Naive thymus-derived CD4-positive, alpha-beta T cell (primary cell): ENCODE data around the gene PKIG. TPM values are rescaled to one million over a fixed set of nuclear protein-coding genes. Genes with fewer than 3 reads are reported as not detected.
A peak's percentile ranks its signal among the peaks of the same experiment; 100 is the strongest.

Experiments used
- ATAC-seq: fragments of 150-1000 bp; cut with Tn5 transposase; 2 replicates; pipeline ENCODE4 v1.10.0; 2021; ENCODE audit warnings: mild to moderate bottlenecking, moderate library complexity
- CTCF ChIA-PET: fragments of 350-600 bp; sonication (Branson Sonifier 250); formaldehyde crosslinking; loops from one replicate; lab custom pipeline; 2021; ENCODE audit warnings: antibody characterized with exemption; lab: Charles Lee
- POLR2A ChIA-PET: fragments of 350-600 bp; sonication (Branson Sonifier 250); formaldehyde crosslinking; loops from one replicate; lab custom pipeline; 2021; ENCODE audit warnings: antibody characterized with exemption, inconsistent platforms; lab: Charles Lee
- DNase-seq, 9 donors: peaks; one replicate each; pipeline versions ENCODE4 v3.0.0 to v3.0.0-alpha.2; 2020 to 2022; ENCODE audit warnings: mixed read lengths in 1 of 9
- H3K27ac ChIP-seq: one replicate; pipeline ENCODE4 v1.7.0; 2013; ENCODE audit warnings: mild to moderate bottlenecking, low read depth, low read length, moderate library complexity
- H3K27me3 ChIP-seq, 2 donors: one replicate each; pipeline ENCODE4 v1.7.0; 2013; ENCODE audit warnings: low read length in 2 of 2, mild to moderate bottlenecking in 2 of 2, moderate library complexity in 2 of 2; ENCODE audit not compliant: control insufficient read depth in 2 of 2, insufficient read depth in 2 of 2
- H3K36me3 ChIP-seq, 3 experiments: 1 replicate in 2 of 3; 2 replicates in 1 of 3; pipeline ENCODE4 v1.7.0; 2013; ENCODE audit warnings: low read length in 3 of 3, mild to moderate bottlenecking in 3 of 3, moderate library complexity in 1 of 3; ENCODE audit not compliant: insufficient read depth in 3 of 3, control insufficient read depth in 2 of 3
- H3K4me1 ChIP-seq, 2 donors: one replicate each; pipeline ENCODE4 v1.7.0; 2013; ENCODE audit warnings: low read length in 2 of 2, mild to moderate bottlenecking in 2 of 2, moderate library complexity in 1 of 2; ENCODE audit not compliant: control insufficient read depth in 2 of 2, insufficient read depth in 2 of 2
- H3K4me3 ChIP-seq: 2 replicates; pipeline ENCODE4 v1.7.0; 2013; ENCODE audit warnings: mild to moderate bottlenecking, low read length
- H3K9me3 ChIP-seq, 3 experiments: 1 replicate in 2 of 3; 2 replicates in 1 of 3; pipeline ENCODE4 v1.7.0; 2013; ENCODE audit warnings: low read length in 3 of 3; ENCODE audit not compliant: control insufficient read depth in 2 of 3
- H3K27ac Mint-ChIP-seq, 9 donors: one replicate each; pipeline ENCODE4 v1.8.0; 2020 to 2022; ENCODE audit warnings: mixed read lengths in 9 of 9, mild to moderate bottlenecking in 8 of 9, moderate library complexity in 5 of 9, inconsistent platforms in 2 of 9
- H3K27me3 Mint-ChIP-seq, 5 donors: one replicate each; pipeline ENCODE4 v1.8.0; 2021 to 2022; ENCODE audit warnings: mixed read lengths in 5 of 5, mild to moderate bottlenecking in 1 of 5
- H3K36me3 Mint-ChIP-seq, 5 donors: one replicate each; pipeline ENCODE4 v1.8.0; 2020 to 2022; ENCODE audit warnings: mixed read lengths in 5 of 5, mild to moderate bottlenecking in 3 of 5, inconsistent platforms in 1 of 5
- H3K4me1 Mint-ChIP-seq, 7 donors: one replicate each; pipeline ENCODE4 v1.8.0; 2020 to 2022; ENCODE audit warnings: mixed read lengths in 7 of 7, mild to moderate bottlenecking in 3 of 7, inconsistent platforms in 1 of 7
- H3K4me3 Mint-ChIP-seq, 10 donors: one replicate each; pipeline ENCODE4 v1.8.0; 2020 to 2022; ENCODE audit warnings: mild to moderate bottlenecking in 10 of 10, mixed read lengths in 10 of 10, moderate library complexity in 6 of 10, inconsistent platforms in 2 of 10
- H3K9me3 Mint-ChIP-seq, 11 donors: one replicate each; pipeline ENCODE4 v1.8.0; 2020 to 2022; ENCODE audit warnings: mixed read lengths in 11 of 11, mild to moderate bottlenecking in 4 of 11, inconsistent platforms in 1 of 11, moderate library complexity in 1 of 11
- intact Hi-C, 2 donors: fragments of 100-400 bp; cut with micrococcal nuclease; formaldehyde crosslinking; loops; one replicate each; pipeline ENCODE4 v1.15.1; 2023
- polyA plus RNA-seq, 2 donors: library from polyadenylated mRNA; unstranded; fragments of 300-500 nt; fragmentation: Illumina TruSeq; gene quantifications; one replicate each; pipeline ENCODE4 v1.2.3, GENCODE V29; 2021
- total RNA-seq, 6 experiments: library from RNA in 5 of 6; stranded (reverse) in 5 of 6; gene quantifications; 1 replicate in 5 of 6; 2 replicates in 1 of 6; pipeline ENCODE4 v1.2.3 and lab custom pipeline; 2021 to 2026

Gene PKIG
- total and polyA plus RNA-seq, 7 experiments from 2014 or later: 1.9 to 6.0 (median 2.9) TPM

GRCh38 chr20:44541992-44542391 is 40.4 kb upstream of the PKIG start:
- no peaks in the 10 kb centered on the region for H3K9me3 Mint-ChIP-seq
- H3K4me1 Mint-ChIP-seq: no peaks in the 10 kb centered on the region
- H3K27me3 Mint-ChIP-seq: no peaks in the 10 kb centered on the region
- Histone ChIP-seq H3K27me3 (no peaks in the 10 kb centered on the region), H3K4me1 (no peaks in the 10 kb centered on the region), H3K9me3 (no peaks in the 10 kb centered on the region), H3K4me3 (no peak overlapping the region), H3K36me3 (no peaks in the 10 kb centered on the region), H3K27ac (no peak overlapping the region)
- H3K36me3 Mint-ChIP-seq: no peaks in the 10 kb centered on the region
- no peak for DNase-seq
- no peak overlapping the region for H3K4me3 Mint-ChIP-seq
- ChIA-PET POLR2A (no interaction called here), CTCF (no interaction called here)
- H3K27ac Mint-ChIP-seq: no peak overlapping the region
- no peak for ATAC-seq
- intact Hi-C loops: no loop called here

- Mint-ChIP-seq H3K9me3 (no peaks in the 10 kb centered on the region), H3K4me1 (no peaks in the 10 kb centered on the region), H3K4me3 (no peak overlapping the region), H3K27me3 (peaks cover 0 to 4% (median 0%) of the 10 kb centered on the region in 5 donors), H3K36me3 (no peaks in the 10 kb centered on the region), H3K27ac (no peak overlapping the region)
- Histone ChIP-seq H3K9me3 (no peaks in the 10 kb centered on the region), H3K4me3 (no peak overlapping the region), H3K27me3 (no peaks in the 10 kb centered on the region), H3K27ac (no peak overlapping the region), H3K36me3 (no peaks in the 10 kb centered on the region), H3K4me1 (no peaks in the 10 kb centered on the region)
- ATAC-seq (no peak), DNase-seq (no peak)
- ChIA-PET POLR2A (no interaction called here), CTCF (interaction anchor here (0.6 to 0.9 kb wide), 2 partner anchors 60 to 68 kb away, joined by 3 to 4 read pairs; no protein-coding TSS in a partner anchor)
- intact Hi-C loops: no loop called here
These were observed 39.5 kb upstream of the PKIG start for GRCh38 chr20:44542890-44543289.

GRCh38 chr20:44543358-44543757 is 39.0 kb upstream of the PKIG start:
- no peaks in the 10 kb centered on the region for H3K36me3 Mint-ChIP-seq
- POLR2A ChIA-PET: interaction anchor here (0.6 to 0.7 kb wide), 2 partner anchors 58 to 938 kb away, joined by 3 to 7 read pairs; no protein-coding TSS in a partner anchor
- no peak overlapping the region for H3K4me3 ChIP-seq
- ATAC-seq (no peak), DNase-seq (no peak)
- no peaks in the 10 kb centered on the region for H3K9me3 ChIP-seq
- H3K4me1 Mint-ChIP-seq: no peaks in the 10 kb centered on the region
- H3K9me3 Mint-ChIP-seq: no peaks in the 10 kb centered on the region
- H3K36me3 ChIP-seq: no peaks in the 10 kb centered on the region
- no peak overlapping the region for H3K27ac Mint-ChIP-seq
- H3K4me3 Mint-ChIP-seq: no peak overlapping the region
- intact Hi-C loops: no loop called here
- peaks cover 0 to 4% (median 0%) of the 10 kb centered on the region in 5 donors for H3K27me3 Mint-ChIP-seq
- H3K27me3 ChIP-seq: peaks cover 0 to 2% of the 10 kb centered on the region in 2 donors
- no peaks in the 10 kb centered on the region for H3K4me1 ChIP-seq
- CTCF ChIA-PET: interaction anchor here (0.9 kb wide), 1 partner anchor 59 kb away, joined by 4 read pairs; no protein-coding TSS in a partner anchor
- H3K27ac ChIP-seq: no peak overlapping the region

GRCh38 chr20:44544263-44544662 is 38.1 kb upstream of the PKIG start:
- Mint-ChIP-seq H3K9me3 (no peaks in the 10 kb centered on the region), H3K36me3 (no peaks in the 10 kb centered on the region), H3K4me3 (no peak overlapping the region), H3K27me3 (peaks cover 0 to 4% (median 0%) of the 10 kb centered on the region in 5 donors), H3K27ac (no peak overlapping the region), H3K4me1 (no peaks in the 10 kb centered on the region)
- ChIA-PET CTCF (no interaction called here), POLR2A (no interaction called here)
- ATAC-seq (no peak), DNase-seq (no peak)
- Histone ChIP-seq H3K36me3 (no peaks in the 10 kb centered on the region), H3K27me3 (peaks cover 0 to 2% of the 10 kb centered on the region in 2 donors), H3K4me3 (no peak overlapping the region), H3K27ac (no peak overlapping the region), H3K9me3 (no peaks in the 10 kb centered on the region), H3K4me1 (no peaks in the 10 kb centered on the region)
- intact Hi-C loops: no loop called here

- H3K36me3 ChIP-seq: no peaks in the 10 kb centered on the region
- H3K36me3 Mint-ChIP-seq: no peaks in the 10 kb centered on the region
- ChIA-PET CTCF (no interaction called here), POLR2A (interaction anchor here (0.7 kb wide), 2 partner anchors 12 to 493 kb away, joined by 3 read pairs; no protein-coding TSS in a partner anchor)
- no peak for DNase-seq
- H3K9me3 Mint-ChIP-seq: no peaks in the 10 kb centered on the region
- H3K27me3 Mint-ChIP-seq: peaks cover 0 to 4% (median 0%) of the 10 kb centered on the region in 5 donors
- H3K4me1 Mint-ChIP-seq: peaks cover 0 to 5% (median 0%) of the 10 kb centered on the region in 7 donors
- H3K27ac Mint-ChIP-seq: peak overlapping the region in 1 of 9 donors; percentile 5
- no peak for ATAC-seq
- no peaks in the 10 kb centered on the region for H3K4me1 ChIP-seq
- peaks cover 0 to 2% of the 10 kb centered on the region in 2 donors for H3K27me3 ChIP-seq
- intact Hi-C loops: no loop called here
- H3K27ac ChIP-seq: no peak overlapping the region
- H3K9me3 ChIP-seq: no peaks in the 10 kb centered on the region
- H3K4me3 Mint-ChIP-seq: no peak overlapping the region
- H3K4me3 ChIP-seq: no peak overlapping the region
These were observed 35.0 kb upstream of the PKIG start for GRCh38 chr20:44547419-44547818.

GRCh38 chr20:44549123-44549522 is 33.3 kb upstream of the PKIG start:
- CTCF ChIA-PET: no interaction called here

GRCh38 chr20:44552050-44552449 is 30.3 kb upstream of the PKIG start:
- CTCF ChIA-PET: no interaction called here
- peak overlapping the region in 1 of 9 donors; percentile 95 for H3K27ac Mint-ChIP-seq
- Histone ChIP-seq H3K27ac (no peak overlapping the region), H3K27me3 (peaks cover 0 to 2% of the 10 kb centered on the region in 2 donors), H3K9me3 (no peaks in the 10 kb centered on the region), H3K4me1 (no peaks in the 10 kb centered on the region), H3K36me3 (no peaks in the 10 kb centered on the region), H3K4me3 (no peak overlapping the region)
- no peak for ATAC-seq
- no peaks in the 10 kb centered on the region for H3K36me3 Mint-ChIP-seq
- H3K27me3 Mint-ChIP-seq: peaks cover 0 to 4% (median 0%) of the 10 kb centered on the region in 5 donors
- no peak for DNase-seq
- H3K4me1 Mint-ChIP-seq: peaks cover 0 to 20% (median 7%) of the 10 kb centered on the region in 7 donors
- intact Hi-C loops: no loop called here
- no peak overlapping the region for H3K4me3 Mint-ChIP-seq
- POLR2A ChIA-PET: interaction anchor here (1.0 kb wide), 1 partner anchor 30 kb away, joined by 4 read pairs; the partner anchor contains the start of gene SERINC3
- no peaks in the 10 kb centered on the region for H3K9me3 Mint-ChIP-seq

More at GRCh38 chr20:44549123-44549522, 33.3 kb upstream of the PKIG start:
- intact Hi-C loops: no loop called here
- Mint-ChIP-seq H3K9me3 (no peaks in the 10 kb centered on the region), H3K36me3 (no peaks in the 10 kb centered on the region), H3K27me3 (peaks cover 0 to 4% (median 0%) of the 10 kb centered on the region in 5 donors), H3K4me1 (peaks cover 0 to 20% (median 7%) of the 10 kb centered on the region in 7 donors), H3K4me3 (peak overlapping the region in 1 of 10 donors; percentile 2), H3K27ac (no peak overlapping the region)
- POLR2A ChIA-PET: no interaction called here
- Histone ChIP-seq H3K36me3 (no peaks in the 10 kb centered on the region), H3K4me3 (no peak overlapping the region), H3K4me1 (no peaks in the 10 kb centered on the region), H3K27ac (no peak overlapping the region), H3K27me3 (peaks cover 0 to 2% of the 10 kb centered on the region in 2 donors), H3K9me3 (no peaks in the 10 kb centered on the region)
- DNase-seq (no peak), ATAC-seq (no peak)
